Stimulated activated CD4-positive, alpha-beta T cell treated with anti-CD3 and anti-CD28 coated beads, Interleukin-1b, Interleukin-23, amount 100 ng/mL, for 4 hours (primary cell): ENCODE data around the gene PACSIN2.
"Not testable (repeated sequence)": the region's sequence is repeated elsewhere in the genome, so short reads cannot be mapped to it uniquely, and the experiment has no call there.

Experiments
- DNase-seq, 2 donors: peaks; one replicate each; pipeline ENCODE4 v3.0.0-alpha.2; 2020; ENCODE audit warnings: low read depth in 2 of 2

The PACSIN2 gene

DNA sequence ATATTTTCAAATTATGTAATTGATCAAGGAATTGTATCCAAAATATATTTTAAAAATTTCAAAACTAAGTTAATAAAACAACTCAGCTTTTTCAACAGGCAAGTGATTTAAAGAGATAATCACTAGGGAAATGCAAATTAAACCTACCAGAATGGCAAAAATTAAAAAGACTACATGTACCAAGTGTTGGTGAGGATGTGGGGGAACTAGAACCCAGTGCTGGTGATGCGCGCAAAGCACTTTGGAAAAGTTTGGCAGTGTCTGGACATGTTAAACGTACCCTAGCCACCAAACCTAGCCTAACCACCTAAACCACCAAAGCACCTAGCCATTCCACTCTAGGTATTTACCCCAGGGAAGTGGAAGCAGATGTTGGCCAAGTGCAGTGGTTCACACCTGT, 22.9 kb downstream of the PACSIN2 start:
- no peak for DNase-seq

DNA sequence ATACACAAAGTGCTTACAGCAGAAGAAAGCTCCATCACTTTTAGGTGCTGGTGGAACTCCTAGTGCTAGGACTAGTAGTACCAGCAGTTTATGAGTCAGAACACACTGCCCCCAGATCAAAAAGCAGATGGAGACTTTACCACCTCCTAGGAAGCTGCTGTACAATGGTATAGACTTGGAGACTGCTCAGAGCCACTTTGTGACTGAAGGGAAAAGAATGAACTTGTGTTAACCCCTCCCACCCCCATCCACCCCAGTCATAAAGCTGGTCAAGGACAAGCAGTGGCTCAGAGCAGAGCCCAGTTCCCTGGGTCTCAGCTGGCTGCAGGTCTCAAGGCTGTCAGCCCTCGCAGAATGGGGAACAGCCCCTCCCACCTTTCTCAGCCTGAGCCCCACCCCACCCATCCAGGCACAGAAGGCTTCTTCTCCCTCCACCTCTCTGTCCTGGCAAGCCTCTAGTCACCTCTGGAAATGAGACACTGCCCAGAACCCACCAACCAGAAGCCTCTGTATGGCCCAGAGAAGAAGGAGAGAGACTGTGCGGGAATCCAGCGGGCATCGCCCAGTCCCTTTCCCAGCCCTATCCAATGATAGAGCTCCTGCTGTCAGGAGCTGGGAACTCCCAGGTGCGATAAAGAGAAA, 23.8 kb downstream of the PACSIN2 start:
- no peak for DNase-seq

DNA sequence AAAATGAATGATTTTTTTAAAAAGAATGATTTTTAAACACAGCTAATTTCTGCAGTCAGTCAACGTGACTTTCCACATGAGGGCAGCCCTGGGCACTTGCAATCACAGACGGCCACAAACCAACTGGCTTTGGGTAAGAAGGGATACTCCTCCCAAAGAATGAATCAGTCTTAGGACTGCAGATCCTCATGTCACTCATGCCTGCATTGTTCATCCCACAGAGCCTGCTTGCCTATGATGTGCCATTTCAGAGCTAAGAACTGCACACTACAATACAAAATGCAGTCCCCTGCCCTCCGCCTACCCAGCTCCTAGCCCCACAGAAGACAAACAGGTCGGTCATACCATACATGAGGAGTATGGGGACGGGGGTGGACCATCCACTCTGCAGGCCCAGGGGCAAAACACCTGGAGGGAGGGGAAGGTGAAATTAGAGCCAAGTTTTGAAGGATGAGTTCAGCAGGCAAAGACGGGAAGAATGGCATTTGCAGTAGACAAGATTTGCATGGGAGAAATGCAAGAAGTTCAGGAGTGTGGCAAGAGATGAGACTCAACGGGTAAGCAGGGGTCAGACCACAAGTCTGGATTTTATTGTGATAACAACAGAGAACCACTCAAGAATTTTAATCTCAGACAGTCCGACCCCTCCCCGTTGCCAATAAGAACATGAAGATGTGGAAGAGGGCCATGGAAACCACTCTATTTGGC, 24.7 kb downstream of the PACSIN2 start:
- no peak for DNase-seq

DNA sequence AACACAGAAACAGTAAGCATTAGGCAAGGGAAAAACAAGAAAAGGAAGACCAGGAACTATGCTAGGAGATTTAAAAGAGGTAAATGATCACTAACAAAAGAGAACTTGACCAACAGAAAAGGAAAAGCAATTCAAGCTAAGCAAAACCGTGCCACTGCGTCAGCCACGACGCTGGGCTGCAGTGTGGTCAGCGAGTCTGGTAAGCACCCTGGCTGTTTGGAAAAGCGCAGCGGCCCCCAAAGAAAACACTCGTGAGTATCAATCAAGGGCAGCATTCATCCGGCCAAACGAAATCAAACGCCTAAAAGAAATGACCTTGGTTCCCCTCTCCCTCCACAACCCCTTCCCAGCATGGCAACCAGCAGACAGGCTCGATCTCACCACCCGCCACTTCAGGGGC, 28.8 kb downstream of the PACSIN2 start:
- no peak for DNase-seq

DNA sequence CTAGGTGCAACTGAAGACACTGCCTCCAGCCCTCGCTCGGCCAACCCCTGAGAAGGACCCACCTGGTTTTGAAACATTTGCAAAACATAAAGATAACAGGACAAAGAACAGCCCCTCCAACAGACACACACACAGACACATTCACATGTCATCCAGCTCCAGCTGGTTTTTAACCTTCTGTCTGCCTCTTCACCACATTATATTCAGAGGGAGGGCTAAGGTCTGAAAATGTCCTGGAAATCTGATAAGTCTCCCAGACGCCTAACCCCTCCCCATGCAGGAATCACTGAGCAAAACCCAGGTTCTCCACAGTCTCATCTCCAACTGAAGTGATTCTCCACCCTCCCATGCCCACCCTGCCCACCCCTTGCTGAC, 29.4 kb downstream of the PACSIN2 start:
- no peak for DNase-seq

DNA sequence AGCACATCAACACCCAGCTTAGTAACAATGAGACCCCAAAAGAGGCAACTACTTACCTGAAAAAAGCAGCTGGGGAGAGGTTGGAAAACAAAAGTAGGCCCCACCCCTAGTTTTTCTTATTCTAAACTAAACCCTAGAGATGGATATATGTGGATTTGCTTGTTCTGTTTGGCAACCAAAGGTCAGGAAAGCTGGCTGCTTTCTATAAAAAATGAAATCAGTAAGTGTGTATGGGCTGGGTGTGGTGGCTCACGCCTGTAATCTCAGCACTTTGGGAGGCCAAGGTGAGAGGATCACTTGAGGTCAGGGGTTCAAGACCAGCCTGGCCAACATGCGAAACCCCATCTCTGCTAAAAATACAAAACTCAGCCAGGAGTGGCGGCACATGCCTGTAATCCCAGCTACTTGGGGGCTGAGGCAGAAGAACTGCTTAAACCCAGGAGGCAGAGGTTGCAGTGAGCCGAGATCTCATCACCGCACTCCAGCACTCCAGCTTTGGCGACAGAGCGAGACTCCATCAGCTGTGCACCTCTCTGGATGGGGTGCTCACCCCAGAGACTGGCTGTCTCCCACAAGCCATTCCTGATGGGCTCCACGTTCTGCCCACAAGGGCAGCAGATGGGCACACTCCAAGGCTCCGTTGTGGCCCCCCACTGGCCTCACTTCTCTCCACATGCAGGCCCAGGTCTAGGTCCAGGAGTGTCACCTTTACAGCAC, 30.0 kb downstream of the PACSIN2 start:
- DNase-seq = no peak

DNA sequence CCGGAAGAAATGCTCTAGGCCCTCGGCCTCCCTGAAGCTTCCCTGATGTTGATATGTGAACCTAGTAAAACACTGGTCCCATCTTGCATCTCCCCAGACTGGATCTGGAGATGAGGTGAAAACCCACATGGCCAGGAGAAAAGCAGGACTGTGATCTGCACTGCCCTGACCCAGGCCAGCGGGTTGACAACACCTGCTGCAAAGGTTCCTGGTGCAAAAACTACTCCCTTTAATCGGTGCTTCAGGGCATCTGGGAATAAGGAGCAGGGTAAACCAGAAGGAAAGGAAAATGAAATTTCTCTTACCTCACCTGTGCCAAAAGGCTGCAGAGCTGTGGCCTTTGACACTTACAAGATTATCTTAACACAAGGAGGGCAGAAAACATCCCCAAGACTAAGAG, 30.6 kb downstream of the PACSIN2 start:
- DNase-seq = no peak

DNA sequence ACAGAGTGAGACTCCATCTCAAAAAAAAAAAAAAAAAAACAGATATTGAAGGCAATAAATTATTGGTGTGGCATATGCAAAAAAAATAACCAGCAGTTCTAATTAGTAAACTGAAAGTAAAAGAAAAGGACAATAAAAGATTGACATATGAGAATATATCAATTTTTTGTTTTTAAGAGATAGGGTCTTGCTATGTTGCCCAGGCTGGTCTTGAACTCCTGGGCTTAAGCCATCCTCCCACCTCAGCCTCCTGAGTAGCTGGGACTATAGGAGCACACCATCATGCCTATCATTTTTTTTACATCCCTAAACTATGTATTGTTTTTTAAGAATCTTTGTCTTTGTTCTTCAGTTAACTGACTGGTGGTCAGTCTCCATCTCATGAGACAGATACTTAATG, 31.5 kb downstream of the PACSIN2 start:
- DNase-seq = no peak

DNA sequence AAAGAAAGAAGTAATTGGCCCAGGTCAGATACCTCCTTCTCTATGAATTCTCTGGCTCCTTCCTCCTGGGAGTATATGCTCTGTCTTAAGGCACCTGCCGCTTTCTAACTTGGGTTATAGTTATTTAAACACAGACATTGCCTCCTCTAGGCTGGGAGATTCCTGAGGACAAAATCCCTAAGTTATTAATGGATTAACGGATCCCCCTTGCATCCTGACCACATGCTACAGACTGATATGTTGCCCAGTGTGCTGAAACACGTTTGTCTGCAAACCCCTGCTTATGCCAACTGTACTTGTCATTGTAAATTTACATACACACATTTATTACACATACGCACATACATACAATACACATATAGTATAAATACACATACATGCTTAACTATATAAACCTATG, 35.3 kb downstream of the PACSIN2 start:
- no peak for DNase-seq

DNA sequence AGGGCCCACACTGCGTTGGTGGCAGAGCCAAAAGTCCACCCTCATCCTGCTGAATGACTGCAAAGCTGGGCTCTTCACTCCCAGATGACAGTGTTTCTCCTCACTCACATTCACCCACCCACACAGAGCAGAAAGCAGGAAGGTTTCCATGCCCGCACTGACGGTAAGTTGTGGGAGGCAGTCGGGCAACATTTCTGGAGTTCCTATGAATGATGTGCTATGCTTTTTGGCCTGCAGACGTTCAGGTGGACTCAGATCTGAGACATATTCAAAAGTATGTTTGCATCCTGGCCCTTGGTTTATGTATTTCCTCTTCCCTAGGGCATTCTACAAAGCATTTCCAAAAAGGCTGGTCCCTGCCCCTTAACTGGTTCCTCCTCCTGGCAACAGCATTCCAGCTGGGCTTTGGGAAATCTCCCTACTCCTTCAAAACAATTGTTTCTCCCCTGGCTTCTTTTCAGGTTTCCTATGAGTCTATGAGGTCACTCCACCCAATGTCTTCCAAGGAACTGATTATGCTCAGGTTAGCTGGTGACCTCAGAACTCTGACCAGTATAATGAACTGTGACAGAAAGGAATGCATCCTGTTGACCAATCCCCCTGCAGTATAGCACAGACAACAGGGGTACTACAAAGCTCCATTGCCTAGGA, 36.4 kb downstream of the PACSIN2 start:
- DNase-seq = no peak

DNA sequence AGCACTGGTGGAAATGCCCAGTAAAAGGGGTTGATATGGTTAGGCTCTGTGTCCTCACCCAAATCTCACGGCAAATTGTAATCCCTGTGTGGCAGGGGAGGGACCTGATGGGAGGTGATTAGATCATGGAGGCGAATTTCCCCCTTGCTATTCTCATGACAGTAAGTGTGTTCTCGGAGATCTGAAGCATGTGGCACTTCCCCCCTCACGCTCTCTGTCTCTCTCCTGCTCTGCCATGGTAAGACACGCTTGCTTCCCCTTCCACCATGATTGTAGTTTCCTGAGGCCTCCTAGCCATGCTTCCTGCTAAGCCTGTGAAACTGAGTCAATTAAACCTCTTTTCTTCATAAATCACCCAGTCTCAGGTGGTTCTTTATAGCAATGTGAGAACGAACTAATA, 37.4 kb downstream of the PACSIN2 start:
- no peak for DNase-seq

DNA sequence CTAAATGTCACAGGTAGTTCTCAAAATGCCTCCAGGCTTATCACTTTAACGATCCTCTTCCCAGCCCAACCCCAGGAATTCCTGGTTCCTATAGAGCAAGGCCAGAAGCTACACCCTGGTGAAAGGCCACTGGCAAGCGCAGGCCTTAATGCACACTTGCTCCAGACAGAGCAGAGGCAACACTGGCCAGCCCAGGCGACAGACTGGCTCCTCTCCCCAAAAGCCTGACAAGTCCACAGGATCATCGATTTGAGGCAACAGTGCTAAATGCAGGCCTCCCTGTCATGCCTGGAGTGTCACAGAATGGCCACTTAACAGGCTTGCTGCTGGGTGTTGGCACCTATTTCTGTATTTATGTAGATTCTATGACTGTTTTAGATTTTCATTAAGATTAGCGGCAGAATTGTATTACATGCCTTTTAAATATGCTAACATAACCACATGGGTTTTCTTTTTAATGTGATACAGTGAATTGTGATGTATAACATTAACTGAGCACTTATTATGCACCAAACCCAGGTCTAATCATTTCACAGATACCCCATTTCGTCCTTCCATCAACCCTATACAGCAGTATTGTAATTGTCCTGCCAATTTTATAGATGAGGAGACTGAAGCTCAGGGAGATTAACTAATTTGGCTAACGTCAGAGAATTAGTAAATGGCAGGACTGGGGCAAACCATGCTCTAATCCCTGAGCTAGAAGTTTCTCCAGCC, 38.6 kb downstream of the PACSIN2 start:
- DNase-seq = no peak

DNA sequence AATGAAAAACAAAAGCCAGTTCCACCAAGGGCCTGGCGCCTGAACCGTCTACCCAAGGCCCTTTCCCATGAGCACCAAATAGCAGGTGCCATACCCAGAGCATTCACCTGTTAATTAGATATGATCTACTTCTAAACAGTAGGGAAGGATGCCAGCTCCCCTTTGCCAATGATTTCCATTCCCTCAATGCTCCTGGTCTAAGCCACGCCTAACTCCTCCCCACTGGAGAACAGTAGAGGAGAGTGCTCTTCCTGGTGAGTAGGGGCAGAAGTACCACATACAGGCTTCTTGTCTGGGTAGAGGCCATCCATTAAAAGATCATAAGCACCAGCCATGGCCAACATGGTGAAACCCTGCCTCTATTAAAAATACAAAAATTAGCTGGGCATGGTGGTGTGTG, 40.7 kb downstream of the PACSIN2 start:
- DNase-seq = no peak

DNA sequence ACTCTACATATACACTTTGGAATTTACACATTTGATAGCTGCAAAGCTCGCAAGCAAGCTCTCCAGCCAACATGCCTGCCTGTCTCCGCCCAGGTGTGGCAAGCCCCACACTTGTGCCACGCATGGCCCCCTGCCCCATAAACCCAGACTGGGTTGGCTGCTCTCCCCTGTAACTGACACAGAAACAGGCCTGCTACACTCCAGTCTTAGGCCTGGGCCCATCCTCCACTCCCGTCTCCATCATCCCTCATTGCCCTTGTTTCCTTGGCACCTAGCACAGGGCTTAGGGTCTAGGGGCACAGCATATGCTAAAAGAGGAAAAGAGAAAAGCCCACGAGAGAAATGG, 41.4 kb downstream of the PACSIN2 start:
- no peak for DNase-seq

DNA sequence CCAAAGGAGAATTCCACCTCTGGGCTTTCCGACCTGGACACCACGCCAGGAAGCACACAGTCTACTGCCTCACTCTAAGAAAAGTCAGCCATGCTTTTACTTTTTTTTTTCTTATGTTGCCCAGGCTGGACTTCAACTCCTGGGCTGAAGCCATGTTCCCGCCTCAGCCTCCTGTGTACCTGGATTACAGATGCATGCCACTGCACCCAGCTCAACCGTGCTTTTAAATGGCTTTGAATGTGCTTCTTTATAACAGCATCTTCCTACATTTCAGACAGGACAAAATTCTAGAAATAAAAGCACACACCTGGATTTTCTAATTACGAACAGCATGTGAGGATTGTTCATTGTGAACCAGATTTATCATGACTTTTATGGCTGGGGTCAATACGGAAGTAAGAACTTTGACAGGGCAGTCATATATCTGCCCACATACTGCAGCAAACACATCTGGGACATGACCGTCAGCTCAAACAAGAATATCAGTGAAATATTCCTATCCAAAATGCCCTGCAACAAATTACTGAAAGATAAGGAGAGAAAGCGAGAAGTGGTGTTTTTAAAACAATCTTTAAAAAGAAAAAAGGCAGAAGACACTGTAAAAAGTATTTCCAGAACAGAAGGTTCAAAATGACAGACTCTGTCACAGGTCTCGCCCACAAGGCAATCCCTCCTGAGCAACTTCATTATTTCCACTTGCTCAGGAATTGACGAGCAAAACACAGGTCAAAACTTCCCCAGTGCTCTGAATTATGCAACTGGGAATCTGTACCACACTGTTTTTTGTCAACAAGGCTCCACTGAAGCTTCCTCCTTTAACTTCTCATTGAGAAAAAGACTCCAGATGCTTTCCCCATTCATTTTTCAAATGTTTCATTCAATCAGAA, 42.1 kb downstream of the PACSIN2 start:
- no peak for DNase-seq

DNA sequence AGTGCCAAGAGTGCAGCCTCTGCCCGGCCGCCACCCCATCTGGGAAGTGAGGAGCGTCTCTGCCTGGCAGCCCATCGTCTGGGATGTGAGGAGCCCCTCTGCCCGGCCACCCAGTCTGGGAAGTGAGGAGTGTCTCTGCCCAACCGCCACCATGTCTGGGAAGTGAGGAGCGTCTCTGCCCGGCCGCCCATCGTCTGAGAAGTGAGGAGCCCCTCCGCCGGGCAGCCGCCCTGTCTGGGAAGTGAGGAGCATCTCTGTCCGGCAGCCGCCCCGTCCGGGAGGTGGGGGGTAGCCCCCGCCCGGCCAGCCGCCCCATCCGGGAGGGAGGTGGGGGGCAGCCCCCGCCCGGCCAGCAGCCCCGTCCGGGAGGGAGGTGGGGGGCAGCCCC, 43.5 kb downstream of the PACSIN2 start:
- not testable (repeated sequence) for DNase-seq

DNA sequence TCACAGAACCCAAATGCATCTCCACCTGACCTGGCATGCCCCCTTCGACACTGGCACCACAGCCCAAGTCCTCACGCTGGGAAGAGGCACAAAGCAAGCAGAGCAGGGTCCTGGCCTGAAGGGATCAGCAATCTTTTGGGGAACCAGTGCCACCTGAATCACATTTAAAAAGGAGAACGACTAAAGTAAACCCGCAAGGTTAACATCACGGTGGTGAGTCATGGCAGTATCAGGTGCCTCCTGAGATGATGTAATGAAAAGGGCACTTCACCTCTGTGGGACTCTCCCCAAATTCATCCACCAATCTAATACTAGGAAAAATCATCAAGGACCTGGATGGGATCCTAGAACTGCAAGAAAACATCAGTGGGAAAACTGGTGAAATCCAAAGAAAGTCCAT, 44.9 kb downstream of the PACSIN2 start:
- DNase-seq = no peak

DNA sequence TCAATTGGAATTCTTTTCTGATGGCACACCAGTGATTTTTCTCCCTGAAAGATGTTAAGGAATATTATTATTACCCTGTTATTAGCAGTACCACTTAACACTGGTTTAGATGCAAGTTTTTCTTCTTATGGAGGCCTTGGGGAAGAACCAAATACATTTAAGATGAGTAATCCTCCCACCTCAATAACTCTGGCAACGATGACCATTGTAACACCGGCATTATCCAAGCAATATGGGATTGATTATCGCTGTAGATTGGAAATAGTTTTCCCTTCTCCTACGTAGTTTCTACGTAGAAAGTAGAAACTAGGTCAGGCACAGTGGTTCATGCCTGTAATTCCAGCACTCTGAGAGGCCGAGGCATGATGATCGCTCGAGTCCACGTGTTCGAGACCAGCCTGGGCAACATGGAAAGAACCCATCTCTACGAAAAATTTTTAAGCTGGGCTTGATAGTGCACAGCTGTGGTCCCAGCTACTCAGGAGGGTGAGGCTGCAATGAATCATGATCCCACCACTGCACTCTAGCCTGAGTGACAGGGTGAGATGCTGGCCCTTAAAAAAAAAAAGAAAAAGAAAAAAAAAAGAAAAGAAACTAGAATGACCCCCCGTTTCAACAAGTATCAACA, 45.5 kb downstream of the PACSIN2 start:
- DNase-seq = no peak

DNA sequence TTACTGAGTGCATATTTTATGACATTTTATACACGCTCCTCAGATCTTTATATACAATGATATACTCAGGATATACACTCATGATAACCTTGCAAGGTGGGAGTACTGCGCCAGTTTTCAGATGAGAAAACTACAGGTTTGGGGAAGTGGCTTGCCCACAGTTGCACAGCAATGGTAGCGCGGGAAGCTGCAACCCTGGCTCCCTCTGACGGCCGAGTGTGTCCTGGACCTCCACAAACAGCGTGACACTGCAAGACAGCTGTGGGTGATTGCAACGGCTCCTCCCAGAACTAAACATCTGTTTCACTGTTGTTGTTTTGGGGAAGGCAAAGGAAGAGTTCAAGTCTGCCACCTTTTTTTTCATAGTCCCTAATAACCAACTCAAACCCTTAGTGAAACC, 47.0 kb downstream of the PACSIN2 start:
- DNase-seq = no peak

DNA sequence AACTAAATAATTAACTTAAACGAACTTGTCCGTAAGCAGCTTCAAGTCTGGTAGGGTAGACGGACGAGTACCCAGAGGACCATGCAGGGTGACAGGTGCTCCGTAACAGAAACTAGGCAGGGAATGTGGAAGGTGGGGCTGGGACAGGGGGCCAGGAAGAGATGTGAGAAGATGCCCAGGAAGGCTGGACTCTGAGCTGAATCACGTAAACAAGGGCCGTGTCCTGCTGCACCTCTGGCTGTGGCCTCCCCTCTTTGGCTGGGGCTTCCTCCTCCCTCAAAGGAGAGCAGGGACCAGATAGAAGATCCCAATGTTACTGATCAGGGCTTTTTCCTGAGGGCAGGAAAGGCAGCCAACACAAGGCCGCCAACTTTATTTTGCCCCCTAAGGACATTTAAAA, 47.9 kb downstream of the PACSIN2 start:
- DNase-seq = no peak

DNA sequence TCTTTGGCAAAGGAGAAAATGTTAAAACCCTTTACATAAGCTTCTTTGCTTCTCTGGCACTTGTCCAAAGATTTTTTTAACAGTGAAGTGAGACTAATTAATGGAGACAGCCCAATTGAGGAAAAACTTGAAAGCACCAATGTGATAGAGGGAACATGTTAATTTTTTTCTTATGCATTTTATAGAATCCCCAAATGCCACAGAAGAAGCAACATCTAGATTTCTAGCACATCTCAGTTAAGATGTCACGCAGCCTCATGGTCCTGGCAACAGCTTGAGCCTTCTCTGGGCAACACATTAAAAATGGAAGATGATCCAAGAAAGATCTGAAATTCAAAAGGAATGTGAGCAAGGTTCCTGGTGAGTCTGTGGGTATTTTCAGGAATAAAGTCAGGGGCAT, 48.5 kb downstream of the PACSIN2 start:
- DNase-seq = no peak
